Measurements from ENCODE around the gene RAB3B. TPM values are rescaled to one million over a fixed set of nuclear protein-coding genes. Genes with fewer than 3 reads are reported as not detected.
"Not testable (repeated sequence)": the region's sequence is repeated elsewhere in the genome, so short reads cannot be mapped to it uniquely, and the experiment has no call there.

RAB3B gene
- total and polyA plus RNA-seq, 2 donors (not counting 1 experiment from before 2014, with no cell fraction given), result 36.5 to 51.6 TPM

DNA sequence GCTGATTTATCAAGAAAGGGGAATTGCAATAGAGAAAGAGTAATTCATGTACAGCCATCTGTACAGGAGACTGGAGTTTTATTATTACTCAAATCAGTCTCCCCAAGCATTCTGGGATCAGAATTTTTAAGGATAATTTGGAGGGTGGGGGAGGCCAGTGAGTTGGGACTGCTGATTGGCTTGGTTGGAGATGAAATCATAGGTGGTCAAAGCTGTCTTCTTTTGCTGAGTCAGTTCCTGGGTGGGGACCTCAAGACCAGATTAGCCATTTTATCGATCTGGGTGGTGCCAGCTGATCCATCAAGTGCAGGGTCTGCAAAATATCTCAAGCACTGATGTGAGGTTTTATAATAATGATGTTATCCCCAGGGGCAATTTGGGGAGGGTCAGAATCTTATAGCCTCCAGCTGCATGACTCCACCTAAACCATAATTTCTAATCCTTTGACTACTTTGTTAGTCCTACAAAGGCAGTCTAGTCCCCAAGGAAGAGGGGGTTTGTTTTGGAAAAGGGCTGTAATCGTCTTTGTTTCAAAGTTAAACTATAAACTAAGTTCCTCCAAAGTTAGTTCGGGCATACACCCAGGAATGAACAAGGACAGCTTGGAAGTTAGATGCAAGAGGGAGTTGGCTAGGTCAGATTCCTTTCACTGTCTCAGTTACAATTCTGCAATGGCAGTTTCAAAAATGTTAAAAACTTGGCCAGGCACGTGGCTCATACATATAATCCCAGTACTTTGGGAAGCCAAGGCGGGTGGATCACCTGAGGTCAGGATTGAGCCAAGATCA, 16.9 kb upstream of the RAB3B start:
- H3K27ac ChIP-seq (ENCODE audit: insufficient read depth, low read length), result no peak overlapping the region
- TF ChIP-seq EZH2 (IDR thresholded peaks at IDR 0.05; ENCODE audit: low read length, missing control alignments), result no peak
- TF ChIP-seq, protein P1, sequence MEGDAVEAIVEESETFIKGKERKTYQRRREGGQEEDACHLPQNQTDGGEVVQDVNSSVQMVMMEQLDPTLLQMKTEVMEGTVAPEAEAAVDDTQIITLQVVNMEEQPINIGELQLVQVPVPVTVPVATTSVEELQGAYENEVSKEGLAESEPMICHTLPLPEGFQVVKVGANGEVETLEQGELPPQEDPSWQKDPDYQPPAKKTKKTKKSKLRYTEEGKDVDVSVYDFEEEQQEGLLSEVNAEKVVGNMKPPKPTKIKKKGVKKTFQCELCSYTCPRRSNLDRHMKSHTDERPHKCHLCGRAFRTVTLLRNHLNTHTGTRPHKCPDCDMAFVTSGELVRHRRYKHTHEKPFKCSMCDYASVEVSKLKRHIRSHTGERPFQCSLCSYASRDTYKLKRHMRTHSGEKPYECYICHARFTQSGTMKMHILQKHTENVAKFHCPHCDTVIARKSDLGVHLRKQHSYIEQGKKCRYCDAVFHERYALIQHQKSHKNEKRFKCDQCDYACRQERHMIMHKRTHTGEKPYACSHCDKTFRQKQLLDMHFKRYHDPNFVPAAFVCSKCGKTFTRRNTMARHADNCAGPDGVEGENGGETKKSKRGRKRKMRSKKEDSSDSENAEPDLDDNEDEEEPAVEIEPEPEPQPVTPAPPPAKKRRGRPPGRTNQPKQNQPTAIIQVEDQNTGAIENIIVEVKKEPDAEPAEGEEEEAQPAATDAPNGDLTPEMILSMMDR (conservative IDR thresholded peaks at IDR 0.05 in 1 of 2, IDR thresholded peaks at IDR 0.05 in 1 of 2; ENCODE audit: low read depth in 1 of 2, low read length in 2 of 2), result no peak
- peak in 1 of 2 donors; percentile 31 for DNase-seq (ENCODE audit: low read depth in 2 of 2)

DNA sequence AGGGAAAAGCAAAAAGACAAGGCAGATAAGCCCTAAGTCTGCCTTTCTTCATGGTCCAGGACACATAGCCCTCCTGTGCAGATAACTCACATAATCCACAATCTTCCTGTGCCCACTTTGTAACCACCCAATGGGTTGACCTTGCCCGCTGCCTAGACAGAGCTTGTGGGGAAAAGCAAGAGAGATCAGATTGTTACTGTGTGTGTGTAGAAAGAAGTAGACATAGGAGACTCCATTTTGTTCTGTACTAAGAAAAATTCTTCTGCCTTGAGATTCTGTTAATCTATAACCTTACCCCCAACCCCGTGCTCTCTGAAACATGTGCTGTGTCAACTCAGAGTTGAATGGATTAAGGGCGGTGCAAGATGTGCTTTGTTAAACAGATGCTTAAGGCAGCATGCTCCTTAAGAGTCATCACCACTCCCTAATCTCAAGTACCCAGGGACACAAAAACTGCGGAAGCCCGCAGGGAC, 15.6 kb upstream of the RAB3B start:
- H2AFZ ChIP-seq (ENCODE audit: low read length); H3K4me1 ChIP-seq (ENCODE audit: control insufficient read depth, extremely low read depth, insufficient read depth, low read length); H3K9ac ChIP-seq (ENCODE audit: insufficient read depth, low read length); H4K20me1 ChIP-seq (ENCODE audit: control insufficient read depth, extremely low read depth, insufficient read depth, low read length); H3K9me3 ChIP-seq (ENCODE audit: control insufficient read depth, insufficient read depth, low read depth, low read length); H3K36me3 ChIP-seq (ENCODE audit: control insufficient read depth, insufficient read depth, low read length); H3K79me2 ChIP-seq (ENCODE audit: control insufficient read depth, insufficient read depth, low read length); H3K4me3 ChIP-seq (replicated peaks in 1 of 4; ENCODE audit: control extremely low read depth in 1 of 4, insufficient read depth in 1 of 4, low read depth in 3 of 4, low read length in 4 of 4); H3K27me3 ChIP-seq (ENCODE audit: control insufficient read depth, insufficient read depth, low read length); H3K4me2 ChIP-seq (ENCODE audit: extremely low read depth, insufficient read depth, low read length); DNase-seq (ENCODE audit: low read depth in 2 of 2): not testable (repeated sequence)
- peak overlapping the region; percentile 56 for H3K27ac ChIP-seq (ENCODE audit: insufficient read depth, low read length)

More for the DNA sequence above, 16.9 kb upstream of the RAB3B start:
- Histone ChIP-seq H3K27me3 (ENCODE audit: control insufficient read depth, insufficient read depth, low read length) (no peaks in the 10 kb centered on the region), H4K20me1 (ENCODE audit: control insufficient read depth, extremely low read depth, insufficient read depth, low read length) (no peaks in the 10 kb centered on the region), H3K4me2 (ENCODE audit: extremely low read depth, insufficient read depth, low read length) (no peak overlapping the region), H3K4me3 (replicated peaks in 1 of 4; ENCODE audit: control extremely low read depth in 1 of 4, insufficient read depth in 1 of 4, low read depth in 3 of 4, low read length in 4 of 4) (no peak overlapping the region), H3K4me1 (ENCODE audit: control insufficient read depth, extremely low read depth, insufficient read depth, low read length) (peaks cover 2% of the 10 kb centered on the region), H3K36me3 (ENCODE audit: control insufficient read depth, insufficient read depth, low read length) (no peaks in the 10 kb centered on the region), H3K79me2 (ENCODE audit: control insufficient read depth, insufficient read depth, low read length) (no peaks in the 10 kb centered on the region), H3K9ac (ENCODE audit: insufficient read depth, low read length) (no peak overlapping the region), H3K9me3 (ENCODE audit: control insufficient read depth, insufficient read depth, low read depth, low read length) (no peaks in the 10 kb centered on the region), H2AFZ (ENCODE audit: low read length) (no peak overlapping the region)

DNA sequence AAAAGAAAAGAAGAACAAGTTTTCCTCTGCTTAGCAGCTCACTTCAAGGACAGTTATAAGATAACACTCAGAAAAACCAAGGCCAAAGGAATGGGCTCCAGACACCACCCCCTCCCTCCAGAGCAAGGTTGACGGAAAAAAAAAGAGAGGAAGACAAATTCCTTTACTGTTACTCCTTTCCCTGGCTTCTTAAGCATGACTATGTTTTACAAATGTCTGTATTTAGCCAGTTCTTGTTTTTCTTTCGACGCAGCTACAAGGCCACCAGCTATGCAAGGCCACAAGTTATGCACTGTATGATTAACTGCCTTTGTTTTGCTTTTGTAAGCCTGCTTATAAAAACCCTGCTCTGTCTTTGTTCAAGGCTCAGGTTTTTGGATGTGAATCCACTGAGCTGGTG, 15.0 kb upstream of the RAB3B start:
- not testable (repeated sequence) for H3K9ac ChIP-seq (ENCODE audit: insufficient read depth, low read length); H4K20me1 ChIP-seq (ENCODE audit: control insufficient read depth, extremely low read depth, insufficient read depth, low read length); H3K4me1 ChIP-seq (ENCODE audit: control insufficient read depth, extremely low read depth, insufficient read depth, low read length); H3K4me3 ChIP-seq (replicated peaks in 1 of 4; ENCODE audit: control extremely low read depth in 1 of 4, insufficient read depth in 1 of 4, low read depth in 3 of 4, low read length in 4 of 4); H3K27me3 ChIP-seq (ENCODE audit: control insufficient read depth, insufficient read depth, low read length); H3K36me3 ChIP-seq (ENCODE audit: control insufficient read depth, insufficient read depth, low read length); H3K79me2 ChIP-seq (ENCODE audit: control insufficient read depth, insufficient read depth, low read length); H3K9me3 ChIP-seq (ENCODE audit: control insufficient read depth, insufficient read depth, low read depth, low read length)
- Histone ChIP-seq H3K27ac (ENCODE audit: insufficient read depth, low read length) (peak overlapping the region; percentile 56), H2AFZ (ENCODE audit: low read length) (peak overlapping the region; percentile 35), H3K4me2 (ENCODE audit: extremely low read depth, insufficient read depth, low read length) (peak overlapping the region; percentile 25)
- peak; percentile 49 to 96 for DNase-seq (ENCODE audit: low read depth in 2 of 2)

DNA sequence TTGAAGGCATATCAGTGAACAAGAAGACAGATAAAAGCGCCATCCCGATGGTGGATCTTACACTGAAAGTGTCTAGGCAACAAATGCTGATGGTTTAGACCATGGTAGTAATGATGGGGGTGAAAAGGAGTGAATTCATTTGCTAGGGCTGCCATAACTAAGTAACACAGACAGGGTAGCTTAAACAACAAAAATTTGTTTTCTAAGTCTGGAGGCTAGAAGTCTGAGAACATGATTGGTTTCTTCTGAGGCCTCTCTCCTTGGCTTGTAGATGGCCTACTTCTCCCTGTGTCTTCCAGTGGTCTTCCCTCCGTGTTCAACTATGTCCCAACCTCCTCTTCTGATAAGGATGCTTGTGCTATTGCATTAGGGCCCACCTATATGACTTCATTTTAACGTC, 13.4 kb upstream of the RAB3B start:
- Histone ChIP-seq H3K4me1 (ENCODE audit: control insufficient read depth, extremely low read depth, insufficient read depth, low read length) (peaks cover 5% of the 10 kb centered on the region), H3K4me3 (replicated peaks in 1 of 4; ENCODE audit: control extremely low read depth in 1 of 4, insufficient read depth in 1 of 4, low read depth in 3 of 4, low read length in 4 of 4) (no peak overlapping the region), H2AFZ (ENCODE audit: low read length) (no peak overlapping the region), H3K4me2 (ENCODE audit: extremely low read depth, insufficient read depth, low read length) (no peak overlapping the region), H3K36me3 (ENCODE audit: control insufficient read depth, insufficient read depth, low read length) (no peaks in the 10 kb centered on the region), H3K27me3 (ENCODE audit: control insufficient read depth, insufficient read depth, low read length) (no peaks in the 10 kb centered on the region), H3K79me2 (ENCODE audit: control insufficient read depth, insufficient read depth, low read length) (no peaks in the 10 kb centered on the region), H4K20me1 (ENCODE audit: control insufficient read depth, extremely low read depth, insufficient read depth, low read length) (no peaks in the 10 kb centered on the region), H3K9me3 (ENCODE audit: control insufficient read depth, insufficient read depth, low read depth, low read length) (no peaks in the 10 kb centered on the region), H3K27ac (ENCODE audit: insufficient read depth, low read length) (no peak overlapping the region), H3K9ac (ENCODE audit: insufficient read depth, low read length) (no peak overlapping the region)
- TF ChIP-seq, protein P1 (conservative IDR thresholded peaks at IDR 0.05 in 1 of 2, IDR thresholded peaks at IDR 0.05 in 1 of 2; ENCODE audit: low read depth in 1 of 2, low read length in 2 of 2), result no peak
- TF ChIP-seq EZH2 (IDR thresholded peaks at IDR 0.05; ENCODE audit: low read length, missing control alignments), result no peak
- DNase-seq (ENCODE audit: low read depth in 2 of 2), result no peak
